B cell (primary cell): ENCODE results near the gene FRMD4A. TPM values are rescaled to one million over a fixed set of nuclear protein-coding genes. Genes with fewer than 3 reads are reported as not detected.

Experiments
- ATAC-seq: fragments of 200-7000 bp; cut with Tn5 transposase; one replicate; pipeline ENCODE4 v1.10.0; 2021; ENCODE audit warnings: low read depth, mild to moderate bottlenecking, moderate number of reproducible peaks, moderate library complexity
- CTCF ChIA-PET: fragments of 350-600 bp; sonication (Branson Sonifier 250); formaldehyde crosslinking; loops from one replicate; lab custom pipeline; 2021; ENCODE audit warnings: antibody characterized with exemption, inconsistent platforms; lab: Charles Lee
- POLR2A ChIA-PET: fragments of 350-600 bp; sonication (Branson Sonifier 250); formaldehyde crosslinking; loops from one replicate; lab custom pipeline; 2021; ENCODE audit warnings: antibody characterized with exemption; lab: Charles Lee
- DNase-seq: peaks from one replicate; pipeline ENCODE4 v3.0.0; 2013
- H2AFZ ChIP-seq: 2 replicates; pipeline ENCODE4 v1.6.1; 2012; ENCODE audit warnings: mild to moderate bottlenecking, low read depth, low read length; ENCODE audit not compliant: insufficient read depth, poor library complexity, severe bottlenecking
- H3K27ac ChIP-seq, 2 donors: 1 replicate in 1 of 2; 2 replicates in 1 of 2; pipeline ENCODE4 v1.5.1; 2012 to 2013; ENCODE audit warnings: low read length in 2 of 2, mild to moderate bottlenecking in 2 of 2, moderate library complexity in 1 of 2
- H3K27me3 ChIP-seq, 4 experiments: fragments of 200-600 bp in 1 of 4; sonication (generic) in 1 of 4; replicated peaks in 1 of 4; 1 replicate in 2 of 4; 2 replicates in 2 of 4; pipeline versions ENCODE4 v1.6.1 to v1.7.0; 2013 to 2016; ENCODE audit warnings: low read length in 3 of 4, mild to moderate bottlenecking in 2 of 4, mixed read lengths in 1 of 4, moderate library complexity in 1 of 4; ENCODE audit not compliant: insufficient read depth in 4 of 4, control insufficient read depth in 3 of 4; ENCODE audit errors: control extremely low read depth in 1 of 4
- H3K36me3 ChIP-seq, 2 experiments: replicated peaks in 1 of 2; 1 replicate in 1 of 2; 2 replicates in 1 of 2; pipeline versions ENCODE4 v1.6.1 to v1.7.1; 2013; ENCODE audit warnings: low read length in 1 of 2; ENCODE audit not compliant: insufficient read depth in 2 of 2, control insufficient read depth in 1 of 2; ENCODE audit errors: control extremely low read depth in 1 of 2, extremely low read depth in 1 of 2
- H3K4me1 ChIP-seq, 2 donors: fragments of 200-600 bp in 1 of 2; sonication (generic) in 1 of 2; 1 replicate in 1 of 2; 2 replicates in 1 of 2; pipeline versions ENCODE4 v1.5.1 to v1.6.1; 2013 to 2017; ENCODE audit warnings: low read length in 2 of 2; ENCODE audit not compliant: control insufficient read depth in 2 of 2, insufficient read depth in 2 of 2
- H3K4me2 ChIP-seq: replicated peaks from 2 replicates; pipeline ENCODE3; 2012; ENCODE audit warnings: mild to moderate bottlenecking, low read depth, low read length; ENCODE audit not compliant: poor library complexity, severe bottlenecking
- H3K4me3 ChIP-seq, 5 experiments: fragments of 200-600 bp in 1 of 5; sonication (generic) in 1 of 5; 1 replicate in 3 of 5; 2 replicates in 2 of 5; pipeline versions ENCODE4 v1.5.1 to v1.7.0; 2011 to 2016; ENCODE audit warnings: low read length in 4 of 5, mild to moderate bottlenecking in 4 of 5, low read depth in 2 of 5, control low read depth in 1 of 5, moderate library complexity in 1 of 5; ENCODE audit not compliant: insufficient read depth in 1 of 5; ENCODE audit errors: control extremely low read depth in 1 of 5, extremely low read depth in 1 of 5
- H3K79me2 ChIP-seq: fragments of 200-600 bp; sonication (generic); one replicate; pipeline ENCODE4 v1.6.0; 2016; ENCODE audit warnings: low read length; ENCODE audit not compliant: control insufficient read depth, insufficient read depth
- H3K9ac ChIP-seq: fragments of 200-600 bp; sonication (generic); 2 replicates; pipeline ENCODE4 v1.6.1; 2017; ENCODE audit warnings: mild to moderate bottlenecking, low read length, moderate library complexity
- H3K9me3 ChIP-seq, 3 donors: one replicate each; pipeline versions ENCODE4 v1.6.1 to v1.7.1; 2013; ENCODE audit warnings: low read length in 2 of 3; ENCODE audit not compliant: control insufficient read depth in 2 of 3, insufficient read depth in 1 of 3; ENCODE audit errors: control extremely low read depth in 1 of 3
- H4K20me1 ChIP-seq: 2 replicates; pipeline ENCODE4 v1.6.0; 2012; ENCODE audit warnings: mild to moderate bottlenecking, low read length; ENCODE audit not compliant: insufficient read depth, control insufficient read depth, poor library complexity, severe bottlenecking
- H3K27ac Mint-ChIP-seq: one replicate; pipeline ENCODE4 v1.8.0; 2021; ENCODE audit warnings: mixed read lengths
- H3K27me3 Mint-ChIP-seq: one replicate; pipeline ENCODE4 v1.8.0; 2021; ENCODE audit warnings: mixed read lengths
- H3K4me1 Mint-ChIP-seq: one replicate; pipeline ENCODE4 v1.8.0; 2021; ENCODE audit warnings: mixed read lengths
- H3K4me3 Mint-ChIP-seq: one replicate; pipeline ENCODE4 v1.8.0; 2021; ENCODE audit warnings: mixed read lengths
- H3K9me3 Mint-ChIP-seq: one replicate; pipeline ENCODE4 v1.8.0; 2022; ENCODE audit warnings: mixed read lengths; ENCODE audit not compliant: insufficient read depth
- EZH2 ChIP-seq: IDR thresholded peaks from 2 replicates; pipeline ENCODE4 v1.6.1; 2012; ENCODE audit warnings: borderline replicate concordance, low read depth, mild to moderate bottlenecking, moderate library complexity, low read length; ENCODE audit not compliant: insufficient read depth, poor library complexity, severe bottlenecking
- WGBS: methylation state at CpG from one replicate; pipeline ENCODE4 v1.1.5; 2013; ENCODE audit warnings: missing lambda C conversion rate; ENCODE audit not compliant: insufficient coverage; 5-methylcytosine and 5-hydroxymethylcytosine counted together
- intact Hi-C: fragments of 100-400 bp; cut with micrococcal nuclease; formaldehyde crosslinking; loops from one replicate; pipeline ENCODE4 v1.10.0; 2022
- polyA plus RNA-seq: library from polyadenylated mRNA; depleted of rRNA; stranded (reverse); fragments of >200 nt; gene quantifications from 2 replicates; pipeline ENCODE4 v1.2.3, GENCODE V29; 2012
- total RNA-seq, 2 donors: library from RNA; stranded (reverse); fragments of 120-200 nt in 1 of 2; gene quantifications; 1 replicate in 1 of 2; 2 replicates in 1 of 2; pipeline versions ENCODE4 v1.2.3 to v1.2.4, GENCODE V29; 2013 to 2022
- TF ChIP-seq, protein P1 (sequence below): fragments of 200-600 bp; IDR thresholded peaks from one replicate; pipeline ENCODE4 v1.8.0; 2022; ENCODE audit warnings: antibody characterized with exemption, mild to moderate bottlenecking

FRMD4A gene
- total and polyA plus RNA-seq, 2 donors (not counting 1 experiment from before 2014, with no cell fraction given): 0.76 to 3.4 TPM

DNA sequence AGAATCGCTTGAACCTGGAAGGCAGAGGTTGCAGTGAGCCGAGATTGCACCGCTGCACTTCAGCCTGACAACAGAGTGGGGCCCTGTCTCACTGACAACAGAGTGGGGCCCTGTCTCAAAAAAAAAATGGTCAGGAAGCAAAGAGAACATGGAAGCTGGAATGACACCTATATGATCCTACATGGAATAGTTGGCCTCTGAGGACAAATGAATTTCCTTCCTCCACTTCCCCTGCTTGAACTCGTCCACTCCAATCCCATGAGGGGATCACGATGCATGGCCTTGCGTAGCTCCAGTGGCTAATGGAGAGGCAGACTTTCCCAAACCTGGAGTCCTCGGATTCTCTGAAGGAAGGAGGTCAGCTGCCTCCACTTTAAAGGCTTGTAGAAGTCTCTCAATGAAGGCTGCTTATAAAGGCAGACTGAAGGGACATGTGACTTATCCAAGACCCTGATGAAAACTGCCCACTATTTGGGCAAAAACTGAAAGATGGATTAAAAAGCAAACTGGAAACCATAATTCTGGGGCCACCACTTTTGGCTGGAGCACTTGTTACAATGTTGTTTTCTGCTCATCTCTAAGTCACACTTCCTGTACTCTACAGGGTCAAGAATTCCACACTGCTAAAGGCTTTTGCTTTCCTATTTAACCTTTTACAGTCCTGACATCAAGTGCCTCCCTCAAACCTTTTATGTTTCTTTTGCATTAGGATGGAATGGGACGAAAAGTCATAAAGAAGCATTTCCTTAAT, 529.4 kb downstream of the FRMD4A start:
- intact Hi-C loops: no loop called here
- H3K27ac Mint-ChIP-seq: no peak overlapping the region
- DNase-seq (no peak), ATAC-seq (no peak)
- H3K9me3 Mint-ChIP-seq: no peaks in the 10 kb centered on the region
- H3K4me2 ChIP-seq: no peak overlapping the region
- H2AFZ ChIP-seq: no peak overlapping the region
- H3K27ac ChIP-seq: no peak overlapping the region
- H3K4me1 ChIP-seq: peaks cover 8 to 11% of the 10 kb centered on the region in 2 donors
- H3K4me3 ChIP-seq: no peak overlapping the region
- H3K27me3 ChIP-seq: no peaks in the 10 kb centered on the region
- no peak overlapping the region for H3K4me3 Mint-ChIP-seq
- CTCF ChIA-PET: no interaction called here
- POLR2A ChIA-PET: no interaction called here
- 98% methylated on average over 7 of the region's 8 CpGs for WGBS
- TF ChIP-seq EZH2: no peak
- TF ChIP-seq, protein P1, sequence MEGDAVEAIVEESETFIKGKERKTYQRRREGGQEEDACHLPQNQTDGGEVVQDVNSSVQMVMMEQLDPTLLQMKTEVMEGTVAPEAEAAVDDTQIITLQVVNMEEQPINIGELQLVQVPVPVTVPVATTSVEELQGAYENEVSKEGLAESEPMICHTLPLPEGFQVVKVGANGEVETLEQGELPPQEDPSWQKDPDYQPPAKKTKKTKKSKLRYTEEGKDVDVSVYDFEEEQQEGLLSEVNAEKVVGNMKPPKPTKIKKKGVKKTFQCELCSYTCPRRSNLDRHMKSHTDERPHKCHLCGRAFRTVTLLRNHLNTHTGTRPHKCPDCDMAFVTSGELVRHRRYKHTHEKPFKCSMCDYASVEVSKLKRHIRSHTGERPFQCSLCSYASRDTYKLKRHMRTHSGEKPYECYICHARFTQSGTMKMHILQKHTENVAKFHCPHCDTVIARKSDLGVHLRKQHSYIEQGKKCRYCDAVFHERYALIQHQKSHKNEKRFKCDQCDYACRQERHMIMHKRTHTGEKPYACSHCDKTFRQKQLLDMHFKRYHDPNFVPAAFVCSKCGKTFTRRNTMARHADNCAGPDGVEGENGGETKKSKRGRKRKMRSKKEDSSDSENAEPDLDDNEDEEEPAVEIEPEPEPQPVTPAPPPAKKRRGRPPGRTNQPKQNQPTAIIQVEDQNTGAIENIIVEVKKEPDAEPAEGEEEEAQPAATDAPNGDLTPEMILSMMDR: no peak
- peaks cover 8% of the 10 kb centered on the region for H3K27me3 Mint-ChIP-seq
- H3K36me3 ChIP-seq: no peaks in the 10 kb centered on the region
- H3K9me3 ChIP-seq: peaks cover 0 to 4% (median 0%) of the 10 kb centered on the region in 3 donors
- H3K4me1 Mint-ChIP-seq: peaks cover 19% of the 10 kb centered on the region
- no peak overlapping the region for H3K9ac ChIP-seq
- no peaks in the 10 kb centered on the region for H4K20me1 ChIP-seq
- H3K79me2 ChIP-seq: no peaks in the 10 kb centered on the region

DNA sequence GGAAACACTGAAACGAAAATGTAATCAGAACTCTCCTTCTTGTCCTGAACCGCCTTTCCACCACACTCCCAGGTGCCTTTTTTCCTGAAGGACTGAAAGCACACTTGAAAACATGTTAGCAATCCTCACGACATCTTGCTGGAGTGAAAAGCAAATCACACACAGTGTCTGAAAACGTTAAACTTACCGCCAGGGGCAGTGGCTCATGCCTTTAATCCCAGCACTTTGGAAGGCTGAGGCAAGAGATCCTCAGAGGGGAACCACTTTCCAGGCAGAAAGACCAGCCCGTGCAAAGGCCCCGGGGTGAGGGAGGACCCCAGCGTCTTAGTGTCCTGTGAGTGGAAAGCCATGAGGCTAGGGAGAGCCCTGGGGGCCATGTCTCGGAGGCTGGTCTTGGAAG, 533.6 kb downstream of the FRMD4A start:
- ATAC-seq (no peak), DNase-seq (no peak)
- ChIA-PET POLR2A (no interaction called here), CTCF (interaction anchor here (0.6 to 1.2 kb wide), 4 partner anchors 10 to 400 kb away, joined by 3 to 5 read pairs (median 4); no protein-coding TSS in a partner anchor)
- Histone ChIP-seq H3K79me2 (no peaks in the 10 kb centered on the region), H2AFZ (no peak overlapping the region), H3K4me3 (no peak overlapping the region), H3K4me2 (no peak overlapping the region), H4K20me1 (no peaks in the 10 kb centered on the region), H3K27me3 (no peaks in the 10 kb centered on the region), H3K36me3 (no peaks in the 10 kb centered on the region), H3K9me3 (peaks cover 0 to 4% (median 0%) of the 10 kb centered on the region in 3 donors), H3K4me1 (peaks cover 23% of the 10 kb centered on the region in 2 donors), H3K9ac (no peak overlapping the region), H3K27ac (no peak overlapping the region)
- peaks cover 28% of the 10 kb centered on the region for H3K4me1 Mint-ChIP-seq
- H3K27ac Mint-ChIP-seq: no peak overlapping the region
- H3K9me3 Mint-ChIP-seq: no peaks in the 10 kb centered on the region
- H3K27me3 Mint-ChIP-seq: no peaks in the 10 kb centered on the region
- no peak overlapping the region for H3K4me3 Mint-ChIP-seq
- intact Hi-C loops: no loop called here
- TF ChIP-seq, protein P1: no peak
- WGBS: 94% methylated on average over 9 of the region's 9 CpGs
